T-helper 22 cell (primary cell): ENCODE results near the gene GDF10.

Experiments used
- DNase-seq: peaks from one replicate; pipeline ENCODE4 v3.0.0-alpha.2; 2020; ENCODE audit warnings: low read depth

GDF10 gene, protein sequence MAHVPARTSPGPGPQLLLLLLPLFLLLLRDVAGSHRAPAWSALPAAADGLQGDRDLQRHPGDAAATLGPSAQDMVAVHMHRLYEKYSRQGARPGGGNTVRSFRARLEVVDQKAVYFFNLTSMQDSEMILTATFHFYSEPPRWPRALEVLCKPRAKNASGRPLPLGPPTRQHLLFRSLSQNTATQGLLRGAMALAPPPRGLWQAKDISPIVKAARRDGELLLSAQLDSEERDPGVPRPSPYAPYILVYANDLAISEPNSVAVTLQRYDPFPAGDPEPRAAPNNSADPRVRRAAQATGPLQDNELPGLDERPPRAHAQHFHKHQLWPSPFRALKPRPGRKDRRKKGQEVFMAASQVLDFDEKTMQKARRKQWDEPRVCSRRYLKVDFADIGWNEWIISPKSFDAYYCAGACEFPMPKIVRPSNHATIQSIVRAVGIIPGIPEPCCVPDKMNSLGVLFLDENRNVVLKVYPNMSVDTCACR

DNA sequence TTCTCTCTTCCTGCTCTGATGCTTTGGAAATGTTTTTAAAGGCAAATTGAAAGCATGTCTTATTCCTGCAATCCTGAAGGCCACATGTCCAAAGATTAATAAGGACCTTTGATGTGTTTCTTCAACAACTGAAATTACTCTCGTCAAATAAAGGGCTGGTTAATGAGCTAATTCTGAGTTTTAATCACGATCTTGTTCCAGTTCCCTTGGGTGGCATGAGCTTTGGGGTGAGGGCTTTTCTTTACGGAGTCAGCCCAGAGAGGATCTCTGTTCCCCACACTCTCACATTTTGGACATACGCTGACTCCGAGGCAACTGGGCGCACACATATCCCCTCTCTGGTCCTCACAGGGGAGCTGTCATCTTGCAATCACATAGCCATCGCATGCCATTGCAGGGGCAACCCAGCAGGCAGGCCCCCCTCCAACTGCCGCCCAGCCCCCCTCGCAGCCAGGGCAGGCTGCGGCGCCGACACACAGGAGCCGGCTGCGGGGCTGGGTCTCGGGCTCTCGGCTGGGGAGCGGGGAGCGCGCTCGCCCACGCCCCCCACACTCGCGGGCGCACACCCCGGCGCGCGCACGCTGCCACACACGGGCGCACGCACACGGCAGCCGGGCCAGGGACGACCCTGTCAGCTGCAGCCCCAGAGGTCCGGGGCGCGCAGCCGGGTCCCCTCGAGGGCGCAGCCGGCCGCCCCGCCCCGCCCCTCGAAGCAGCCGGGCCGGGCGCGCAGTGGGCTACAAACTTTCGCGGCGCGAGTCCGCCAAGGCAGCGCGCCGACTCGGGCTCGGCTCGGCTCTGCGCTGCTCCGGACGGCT is at the start of gene GDF10:
Gene GDF10, plus strand, starts transcription at position 587 of the 818 bp plus-strand sequence. CDS start 455 bp downstream, outside the sequence.
- no peak for DNase-seq

DNA sequence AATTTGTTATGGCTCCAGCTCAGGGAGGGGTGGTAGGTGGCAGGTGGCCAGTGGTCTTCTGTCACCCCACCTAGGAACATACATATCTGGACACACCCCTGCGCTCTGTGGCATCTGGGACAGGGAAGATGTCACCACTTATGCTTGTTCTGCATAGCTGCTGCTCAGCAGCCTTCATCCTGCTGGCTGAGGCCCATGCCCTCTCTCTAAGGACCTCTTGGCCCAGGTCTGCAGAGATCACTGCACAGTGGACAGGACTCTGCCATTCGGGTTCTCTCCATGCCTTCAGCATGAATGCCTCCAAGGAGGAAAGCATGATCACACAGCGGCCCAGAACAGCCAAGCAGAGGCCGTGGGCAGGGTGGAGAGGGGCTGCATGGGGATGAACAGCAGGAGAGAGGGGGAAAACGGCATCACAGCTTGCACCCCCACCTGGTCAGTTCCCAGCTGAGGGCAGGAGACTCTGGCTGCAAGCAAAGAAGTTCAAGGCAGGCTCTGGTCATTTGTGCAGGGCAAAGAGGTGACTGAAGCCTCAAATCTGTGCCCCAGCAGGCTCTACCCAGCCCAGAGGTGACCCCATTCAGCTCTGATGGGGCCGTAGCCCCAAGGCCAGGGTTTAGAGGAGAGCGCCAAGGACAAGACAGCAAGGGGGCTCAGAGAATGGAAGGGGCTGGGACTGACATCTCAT is 47.8 kb upstream of the GDF10 start:
- DNase-seq: no peak

DNA sequence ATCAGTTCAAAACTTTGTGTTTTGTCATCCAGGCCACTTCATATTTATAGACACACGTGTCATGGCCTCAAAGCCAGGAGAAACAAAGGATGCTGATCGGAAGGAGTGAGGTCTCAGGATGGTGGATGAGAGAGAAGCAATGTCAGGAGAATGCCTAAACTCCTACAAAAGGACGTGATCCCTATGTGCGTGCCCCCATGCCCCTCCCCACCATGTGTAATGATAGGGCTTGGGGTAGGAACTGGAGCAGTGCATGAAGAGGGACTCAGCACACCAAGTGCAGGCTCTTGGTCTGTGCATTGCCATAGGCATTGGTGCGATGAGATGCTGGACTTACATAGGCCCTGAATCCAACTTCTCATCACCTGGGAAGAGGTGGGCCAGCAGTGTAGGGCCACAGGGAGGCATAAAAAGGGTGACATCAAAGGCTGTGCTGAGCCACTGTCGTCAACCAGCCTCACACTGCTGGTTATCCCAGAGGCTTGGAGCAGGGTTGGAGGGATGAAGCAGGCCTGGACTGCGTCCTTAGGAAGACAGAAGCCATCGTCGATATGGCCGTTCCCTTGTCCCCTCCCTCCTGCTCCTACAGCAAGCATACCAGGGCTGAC is 46.9 kb upstream of the GDF10 start:
- DNase-seq: no peak

DNA sequence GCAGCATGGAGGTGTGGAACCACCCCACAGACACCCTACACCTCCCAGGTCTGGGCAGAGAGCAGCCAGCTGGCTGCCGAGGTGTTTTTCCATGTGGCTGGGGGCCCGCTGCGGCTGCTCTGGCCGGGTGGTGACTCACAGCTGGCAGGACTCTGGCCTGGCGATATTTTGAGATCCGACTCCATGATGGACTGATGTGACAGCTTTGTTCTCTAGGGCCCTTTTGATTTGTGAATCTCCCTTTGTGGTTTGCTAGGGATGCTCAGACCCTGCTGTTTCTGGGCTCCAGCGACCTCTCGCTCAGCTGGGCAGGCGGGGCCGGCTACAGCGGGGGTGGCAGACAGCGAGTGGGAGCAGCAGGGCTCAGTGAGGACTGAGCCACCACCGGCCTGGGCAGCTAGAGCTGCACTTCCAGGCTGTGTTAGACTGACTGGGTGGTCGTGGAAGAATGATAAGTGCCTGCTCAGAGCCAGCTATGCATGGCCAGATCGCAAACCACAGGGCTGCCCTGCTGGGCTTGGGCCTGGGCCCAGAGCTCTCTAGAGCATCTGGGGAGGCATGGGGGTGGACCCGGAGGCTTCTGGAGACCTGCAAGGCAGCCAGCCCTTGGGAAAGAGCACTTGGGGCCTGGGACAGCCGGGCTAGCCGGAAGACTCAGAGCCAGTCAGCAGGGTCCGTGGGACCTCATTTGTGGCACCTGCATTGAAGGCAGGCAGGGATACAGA is 46.2 kb upstream of the GDF10 start:
- no peak for DNase-seq

DNA sequence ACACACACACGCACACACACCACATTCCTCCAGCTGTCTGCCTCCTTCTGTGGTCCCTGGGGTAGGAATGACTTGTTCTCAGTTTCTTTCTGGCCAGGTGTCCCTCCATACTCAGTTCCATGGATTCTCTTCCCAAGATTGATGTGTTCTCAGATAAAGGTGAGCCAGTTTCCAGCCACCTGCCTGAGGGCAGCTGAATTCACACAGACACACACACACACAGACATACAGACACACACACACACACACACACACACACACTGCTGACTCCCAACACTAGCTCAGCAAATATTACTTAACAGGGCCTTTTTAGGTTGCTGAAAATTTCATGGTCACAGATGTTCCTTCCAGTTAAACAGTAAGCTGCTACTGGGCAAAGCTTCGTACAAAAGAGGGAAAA is 45.4 kb upstream of the GDF10 start:
- DNase-seq: no peak

DNA sequence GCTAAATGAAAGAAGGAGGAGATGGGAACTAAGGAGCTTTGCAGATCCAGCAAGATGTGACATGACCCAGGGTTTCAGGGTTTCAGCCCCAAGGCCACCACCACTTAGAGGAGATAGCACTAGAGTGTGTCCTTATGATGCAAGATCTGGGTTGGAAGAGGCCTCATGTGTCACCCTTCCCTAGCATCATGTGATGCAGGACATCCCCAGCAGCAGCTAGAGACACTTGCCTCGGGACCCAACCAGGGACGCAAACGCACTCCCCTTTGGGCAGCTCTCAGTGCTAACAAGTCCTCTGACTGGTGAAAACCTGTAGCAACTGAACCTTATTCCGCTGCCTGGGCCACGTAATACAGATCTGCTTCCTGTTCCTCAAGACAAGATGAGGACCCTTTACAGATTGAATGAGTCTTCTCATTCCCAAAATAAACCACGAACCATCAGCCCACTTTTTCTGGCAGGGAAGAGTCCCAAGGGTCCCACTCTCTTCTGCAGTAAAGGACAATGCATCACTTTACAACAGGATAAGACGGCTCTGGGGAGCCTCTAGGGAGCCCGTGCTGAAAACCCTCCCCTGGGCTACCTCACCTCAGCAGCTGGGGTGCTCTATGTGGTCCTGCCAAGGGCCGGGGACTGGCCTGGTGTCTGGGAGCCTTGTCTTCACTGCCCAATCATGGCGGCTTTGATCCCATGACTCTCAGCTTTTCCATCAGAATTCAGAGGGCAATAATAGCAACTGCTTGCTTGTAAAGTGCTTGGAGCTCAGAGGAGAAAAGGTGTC is 44.8 kb upstream of the GDF10 start:
- DNase-seq: no peak

DNA sequence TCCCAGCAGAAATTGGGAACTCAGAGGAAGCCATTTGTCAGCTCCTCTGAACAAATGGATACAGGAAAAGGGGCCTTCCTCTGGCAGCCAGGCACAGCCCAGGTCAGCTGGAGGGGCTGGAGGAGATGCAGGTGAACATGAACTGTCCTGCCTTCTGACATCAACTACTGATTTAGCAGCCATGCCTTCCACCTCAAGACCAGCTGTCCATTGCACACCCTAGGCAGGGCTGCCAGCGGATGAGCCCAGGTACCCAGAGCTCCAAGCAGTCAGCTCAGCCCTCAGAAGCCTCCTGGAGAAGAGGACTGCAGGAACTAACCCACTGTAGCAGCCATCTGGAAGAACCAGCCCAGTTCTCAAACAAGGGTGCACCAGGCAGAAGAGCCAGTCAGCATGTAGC is 44.1 kb upstream of the GDF10 start:
- DNase-seq: no peak

DNA sequence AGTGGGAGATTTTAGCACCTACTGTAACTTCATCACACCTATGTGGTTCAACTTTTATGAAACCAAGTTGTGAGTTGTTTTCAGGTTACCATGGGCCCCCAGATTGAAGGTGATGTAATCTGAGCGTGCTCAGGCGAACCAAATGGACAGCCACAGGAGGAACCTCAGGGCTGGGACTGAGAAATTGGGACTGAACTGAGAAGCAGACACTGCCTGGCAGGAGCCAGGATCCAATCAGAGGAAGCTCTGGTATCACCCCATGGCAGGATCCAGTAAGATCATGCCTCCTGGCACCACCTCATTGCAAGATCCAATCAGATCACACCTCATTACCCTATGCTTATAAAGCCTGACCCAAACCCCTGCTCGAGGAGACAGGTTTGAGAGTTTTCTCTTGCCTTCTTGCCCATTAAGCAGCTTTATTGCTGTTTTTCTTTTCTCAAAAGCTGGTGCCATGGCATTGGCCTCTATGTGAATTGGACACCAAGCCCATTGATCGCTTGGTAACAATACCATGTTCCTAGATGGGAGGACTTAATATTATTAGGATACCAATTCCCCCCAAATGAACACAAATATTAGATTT is 43.2 kb upstream of the GDF10 start:
- no peak for DNase-seq

DNA sequence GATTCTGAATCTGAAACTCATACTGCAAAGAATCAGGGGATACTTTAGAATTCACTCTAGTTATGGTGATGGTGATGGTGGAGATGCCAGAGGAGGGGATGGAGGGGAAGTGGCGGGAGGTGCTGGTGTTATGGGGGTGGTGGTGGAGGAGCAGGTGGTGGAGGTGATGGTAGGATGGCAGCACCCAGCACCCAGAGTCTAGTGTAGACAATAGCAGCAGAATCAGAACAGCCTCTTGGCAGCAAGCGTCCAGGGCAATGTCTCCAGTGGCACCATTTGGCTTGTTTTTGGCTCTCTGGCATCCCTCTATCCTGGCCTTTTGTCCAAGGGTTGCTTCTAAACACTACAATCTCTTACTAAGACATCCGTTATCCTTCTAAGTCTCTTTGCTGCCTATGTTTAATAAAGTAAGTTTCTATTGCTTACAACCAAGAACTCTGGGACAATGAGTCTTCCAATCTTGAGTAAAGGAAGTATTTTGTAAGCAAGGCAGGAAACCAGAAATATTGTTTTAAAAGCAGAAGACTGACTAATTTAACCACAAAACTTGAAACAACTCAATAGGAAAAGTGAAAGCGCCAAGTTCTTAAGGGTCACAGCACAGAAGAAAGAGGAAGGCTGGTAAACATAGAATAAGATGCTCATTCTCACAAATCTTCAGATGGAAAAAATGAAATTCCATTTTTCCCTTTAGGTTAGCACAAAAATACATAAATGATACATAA is 42.4 kb upstream of the GDF10 start:
- no peak for DNase-seq

DNA sequence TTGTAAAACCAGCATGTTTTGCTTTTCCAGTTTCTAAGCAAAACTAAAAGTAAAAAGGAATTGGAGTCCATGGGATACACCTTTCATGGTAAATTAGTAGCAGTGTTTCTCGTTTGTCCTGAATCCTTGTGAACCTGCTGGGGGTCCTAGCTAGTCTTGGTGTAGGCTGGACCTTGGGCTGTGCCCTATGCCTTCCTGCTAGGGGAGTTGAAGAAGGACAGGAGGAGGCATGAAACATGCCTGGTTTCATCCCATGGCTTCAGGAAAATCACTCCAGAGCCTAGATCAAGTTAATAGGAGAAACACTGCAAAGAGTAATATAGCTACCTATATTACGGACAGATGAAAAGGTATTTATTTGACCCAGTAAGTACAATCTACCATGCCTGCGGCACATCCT is 41.1 kb upstream of the GDF10 start:
- DNase-seq: no peak

DNA sequence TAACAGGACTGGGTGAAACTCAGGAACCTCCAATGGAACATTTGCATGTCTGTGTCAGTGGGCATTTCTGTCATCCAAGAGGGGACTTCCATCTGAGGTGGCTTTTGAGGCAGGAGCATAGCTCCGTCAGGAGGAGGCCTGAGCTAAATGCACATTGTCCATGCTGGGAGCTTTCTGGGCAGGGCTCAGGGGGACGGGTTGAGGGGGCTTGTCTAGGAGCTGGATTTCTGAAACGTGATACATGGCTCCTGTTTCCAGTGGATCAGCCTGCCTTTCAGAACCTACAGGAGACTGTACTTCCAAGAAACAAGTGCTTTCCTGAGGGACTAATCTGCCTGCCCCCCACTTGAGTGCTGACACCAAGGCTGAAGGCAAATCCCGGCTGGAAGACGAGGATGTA is 40.5 kb upstream of the GDF10 start:
- no peak for DNase-seq

DNA sequence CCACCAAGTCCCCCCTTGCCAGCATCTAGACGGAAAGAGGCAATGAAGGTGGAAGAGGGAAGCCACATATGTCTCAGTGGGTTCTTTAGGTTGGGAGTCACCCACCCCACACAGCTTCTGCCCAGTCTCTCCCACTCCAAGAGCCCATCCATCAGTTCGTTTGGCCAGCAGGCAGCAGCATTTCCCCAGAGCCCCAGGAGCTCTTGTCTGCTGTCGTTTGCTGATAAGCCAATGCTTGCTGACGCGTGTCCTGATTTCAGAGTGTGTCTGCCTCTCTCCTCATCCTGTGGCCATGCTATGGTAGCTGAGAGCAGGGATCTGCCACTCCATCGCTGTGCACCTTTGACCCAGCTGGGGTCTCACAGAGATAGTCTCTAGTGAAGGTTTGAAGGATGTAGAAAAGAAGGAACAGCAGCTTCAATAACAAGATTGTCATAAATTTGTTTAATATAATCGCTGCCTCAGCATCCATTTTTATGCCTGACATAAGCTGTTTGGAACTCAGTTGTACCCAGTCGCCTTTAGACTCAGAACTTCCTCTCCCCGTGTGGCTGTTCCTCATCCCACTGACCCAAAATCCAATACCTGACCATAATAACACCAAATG is 39.4 kb upstream of the GDF10 start:
- DNase-seq: no peak

DNA sequence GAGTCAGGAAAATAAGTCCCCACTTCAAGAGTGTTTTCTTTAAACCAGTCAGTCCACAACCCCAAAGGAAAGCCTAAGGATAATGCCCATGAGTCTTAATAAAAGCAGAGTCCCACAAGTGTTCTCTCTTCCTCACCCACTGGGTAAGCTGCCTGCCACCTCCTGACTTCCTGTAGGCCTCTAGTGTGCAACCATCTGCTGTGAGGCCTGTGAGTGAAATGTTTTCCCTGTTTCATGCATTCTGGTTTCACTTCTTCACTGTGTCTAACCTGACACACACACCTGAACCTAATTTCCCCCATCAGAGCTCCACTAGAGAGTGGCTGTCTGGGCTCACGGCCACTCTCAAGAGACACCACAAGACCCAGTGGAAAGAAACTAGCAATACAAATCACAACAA is 38.9 kb upstream of the GDF10 start:
- no peak for DNase-seq

DNA sequence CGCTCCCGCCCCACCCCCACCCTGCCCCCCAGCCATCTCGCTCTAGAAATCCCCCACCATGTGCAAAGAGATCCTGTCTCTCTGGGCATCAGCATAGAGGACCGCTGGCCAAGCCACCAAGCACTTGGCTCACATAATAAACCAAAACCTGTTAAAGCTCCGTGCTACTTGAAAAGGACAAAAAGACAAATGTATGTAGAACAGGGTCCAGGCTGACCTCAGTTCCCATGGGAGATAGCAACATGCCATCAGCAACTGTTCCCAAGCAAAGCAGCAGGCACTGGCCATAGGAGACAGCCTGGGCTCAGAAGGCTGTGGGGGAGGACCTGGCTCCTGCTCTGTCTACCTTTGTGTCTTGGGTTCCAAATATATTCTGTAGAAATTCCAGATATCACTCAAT is 38.4 kb upstream of the GDF10 start:
- no peak for DNase-seq

DNA sequence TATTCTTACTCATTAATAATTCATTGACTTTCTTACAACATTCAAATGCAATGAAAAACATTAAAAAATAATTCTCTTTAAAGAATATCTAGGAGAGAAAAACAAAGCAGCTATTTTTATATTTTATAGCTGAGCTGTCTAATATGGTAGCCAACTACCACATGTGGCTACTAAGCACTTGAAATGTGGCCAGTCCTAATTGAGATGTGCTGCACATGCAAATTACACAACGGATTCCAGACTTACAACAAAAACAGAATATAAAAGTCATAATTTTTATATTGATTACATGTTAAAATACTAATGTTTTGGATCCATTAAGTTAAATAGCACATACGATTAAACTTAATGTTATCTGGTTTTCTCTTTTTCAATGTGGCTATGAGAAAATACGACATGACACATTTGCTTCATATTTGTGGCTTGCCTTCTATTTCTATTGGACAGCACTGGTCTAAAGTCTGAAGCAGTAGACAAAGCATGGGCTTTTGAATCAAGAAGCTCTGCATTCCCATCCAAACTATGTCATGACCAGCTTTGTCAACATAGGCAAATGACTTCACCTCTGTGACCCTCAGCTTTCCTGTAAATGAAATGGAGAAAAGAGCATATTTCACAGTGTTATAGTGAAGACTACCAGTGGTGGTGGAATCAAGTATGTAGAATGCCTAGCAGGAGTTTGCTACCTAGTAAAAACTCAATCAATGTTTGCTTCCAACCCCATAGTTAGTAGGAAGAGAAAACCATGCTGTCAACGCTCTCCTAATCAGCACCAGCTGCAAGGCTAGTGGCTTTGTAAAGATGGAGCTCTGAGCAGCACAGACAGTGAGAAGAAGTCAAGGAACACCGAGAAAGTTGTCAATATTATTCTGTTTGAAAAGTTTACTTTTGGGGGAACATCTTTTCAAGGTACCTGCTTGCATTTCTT is 37.1 kb upstream of the GDF10 start:
- no peak for DNase-seq

DNA sequence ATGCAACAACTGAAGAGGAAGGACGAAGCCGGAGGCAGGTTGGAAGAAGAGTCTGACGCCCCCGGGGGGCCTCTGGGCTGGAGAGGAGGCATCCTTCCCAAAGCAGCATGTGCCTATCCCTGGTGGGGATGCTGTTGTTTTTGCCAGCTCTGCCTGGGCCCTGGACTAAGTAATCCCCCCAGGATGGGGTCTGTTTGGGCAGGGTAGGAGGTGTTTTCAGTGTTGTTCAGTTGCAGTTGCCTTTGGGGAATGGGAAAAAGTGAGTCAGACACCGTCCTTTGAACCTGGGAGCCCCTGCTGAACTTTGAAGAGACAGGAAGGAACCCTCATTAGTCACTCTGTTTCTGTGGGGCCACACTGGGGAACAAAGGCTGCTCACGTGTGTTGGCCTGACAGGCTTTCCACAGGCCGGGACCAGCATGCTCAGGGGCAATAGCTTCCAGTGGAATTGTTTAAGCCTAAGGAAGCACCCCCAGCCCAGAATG is 35.2 kb upstream of the GDF10 start:
- peak; percentile 25 for DNase-seq

DNA sequence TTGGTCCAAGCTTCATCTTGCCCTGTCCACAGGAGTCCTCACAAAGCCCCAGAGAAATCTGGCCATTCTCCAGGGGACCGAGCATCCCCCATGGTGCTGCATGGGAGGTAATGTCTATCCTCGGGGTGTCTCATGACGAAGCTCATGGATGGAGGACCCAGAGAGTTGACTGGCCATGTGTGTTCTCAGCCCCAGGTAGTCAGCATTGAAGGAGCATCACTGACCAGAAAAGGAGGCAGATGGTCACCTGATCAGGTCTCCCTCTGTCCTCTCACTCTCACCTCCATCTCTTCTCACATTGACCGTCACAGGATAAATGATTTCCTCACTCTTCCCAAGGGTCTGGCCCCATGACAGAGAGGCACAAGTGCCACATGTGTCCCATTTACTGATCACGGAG is 33.4 kb upstream of the GDF10 start:
- DNase-seq: no peak

DNA sequence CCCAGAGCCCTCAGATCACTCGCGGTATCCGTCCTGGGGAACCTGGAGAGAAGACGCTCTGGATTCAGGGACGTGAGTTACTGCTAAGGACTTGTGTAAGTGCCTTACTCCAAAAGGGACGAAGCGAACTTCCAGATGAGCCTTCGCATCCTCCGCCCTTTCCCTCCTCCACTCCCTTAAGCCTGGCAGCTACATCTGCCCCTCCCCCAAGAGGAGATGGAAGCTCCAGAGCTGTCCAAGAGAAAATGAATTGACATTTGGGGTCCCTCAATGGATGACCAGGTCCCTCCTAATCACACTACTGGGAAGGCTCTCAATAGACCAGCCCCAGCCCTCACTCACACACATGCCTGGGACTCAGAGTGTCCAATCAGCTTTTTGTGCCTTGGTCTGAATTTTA is 31.3 kb upstream of the GDF10 start:
- DNase-seq: no peak
